ENCODE data around the gene ALB.
"Not testable (repeated sequence)": the region's sequence is repeated elsewhere in the genome, so short reads cannot be mapped to it uniquely, and the experiment has no call there.

The ALB gene

DNA sequence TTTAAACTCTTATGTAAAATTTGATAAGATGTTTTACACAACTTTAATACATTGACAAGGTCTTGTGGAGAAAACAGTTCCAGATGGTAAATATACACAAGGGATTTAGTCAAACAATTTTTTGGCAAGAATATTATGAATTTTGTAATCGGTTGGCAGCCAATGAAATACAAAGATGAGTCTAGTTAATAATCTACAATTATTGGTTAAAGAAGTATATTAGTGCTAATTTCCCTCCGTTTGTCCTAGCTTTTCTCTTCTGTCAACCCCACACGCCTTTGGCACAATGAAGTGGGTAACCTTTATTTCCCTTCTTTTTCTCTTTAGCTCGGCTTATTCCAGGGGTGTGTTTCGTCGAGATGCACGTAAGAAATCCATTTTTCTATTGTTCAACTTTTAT lies at the start of gene ALB:
Gene ALB, plus strand, starts transcription at position 246 of the 400 bp plus-strand sequence. Its CDS starts 41 bp downstream, at position 287.
- DNase-seq, result no peak

DNA sequence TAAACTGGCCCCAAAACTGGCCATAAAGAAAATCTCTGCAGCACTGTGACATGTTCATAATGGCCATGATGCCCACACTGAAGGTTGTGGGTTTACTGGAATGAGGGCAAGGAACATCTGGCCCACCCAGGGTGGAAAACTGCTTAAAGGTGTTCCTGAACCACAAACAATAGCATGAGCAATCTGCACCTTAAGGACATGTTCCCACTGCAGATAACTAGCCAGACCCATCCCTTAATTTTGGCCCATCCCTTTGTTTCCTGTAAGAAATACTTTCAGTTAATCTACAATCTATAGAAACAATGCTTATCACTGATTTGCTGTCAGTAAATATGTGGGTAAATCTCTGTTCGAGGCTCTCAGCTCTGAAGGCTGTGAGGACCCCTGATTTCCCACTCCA lies 46.9 kb upstream of the ALB start:
- not testable (repeated sequence) for DNase-seq

DNA sequence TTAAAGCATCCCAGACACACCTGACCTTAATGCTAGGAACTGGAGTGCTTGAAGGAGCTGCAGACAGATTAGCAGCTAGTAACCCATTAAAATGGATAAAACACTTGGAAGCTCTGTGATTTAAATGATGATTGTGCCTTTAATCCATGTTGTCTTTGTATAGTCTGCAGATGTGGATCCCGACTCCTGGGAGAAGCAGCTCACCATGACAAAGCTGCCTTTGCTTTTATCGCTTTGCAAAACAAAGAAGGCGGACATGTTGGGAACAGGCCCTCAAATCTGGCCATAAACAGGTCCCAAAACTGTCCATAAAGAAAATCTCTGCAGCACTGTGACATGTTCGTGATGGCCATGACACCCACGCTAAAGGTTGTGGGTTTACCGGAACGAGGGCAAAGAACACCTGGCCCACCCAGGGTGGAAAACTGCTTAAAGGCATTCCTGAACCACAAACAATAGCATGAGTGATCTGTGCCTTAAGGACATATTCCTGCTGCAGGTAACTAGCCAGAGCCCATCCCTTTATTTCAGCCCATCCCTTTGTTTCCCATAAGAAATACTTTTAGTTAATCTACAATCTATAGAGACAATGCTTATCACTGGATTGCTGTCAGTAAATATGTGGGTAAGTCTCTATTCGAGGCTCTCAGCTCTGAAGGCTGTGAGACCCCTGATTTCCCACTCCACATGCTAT lies 34.4 kb upstream of the ALB start:
- DNase-seq, result not testable (repeated sequence)

DNA sequence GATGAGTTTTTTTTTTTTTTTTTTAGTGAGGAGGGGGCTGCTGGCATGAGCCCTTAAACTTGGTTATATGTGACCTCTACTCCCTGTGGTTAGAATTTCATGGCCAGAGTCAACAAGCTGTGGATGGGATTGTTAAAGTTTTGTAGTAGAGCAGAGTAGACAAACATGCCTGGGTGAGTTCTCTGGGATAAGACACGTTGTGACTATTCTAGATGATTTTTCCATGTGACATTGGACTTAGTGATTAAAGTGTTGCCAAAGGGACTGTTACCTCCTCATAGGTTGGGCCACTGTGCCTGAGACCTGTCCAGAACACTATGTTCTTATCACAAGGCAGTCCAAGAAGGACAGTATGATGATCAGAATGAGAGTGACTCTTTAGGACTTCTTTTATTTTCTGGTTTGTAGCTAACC lies 28.8 kb upstream of the ALB start:
- no peak for DNase-seq

DNA sequence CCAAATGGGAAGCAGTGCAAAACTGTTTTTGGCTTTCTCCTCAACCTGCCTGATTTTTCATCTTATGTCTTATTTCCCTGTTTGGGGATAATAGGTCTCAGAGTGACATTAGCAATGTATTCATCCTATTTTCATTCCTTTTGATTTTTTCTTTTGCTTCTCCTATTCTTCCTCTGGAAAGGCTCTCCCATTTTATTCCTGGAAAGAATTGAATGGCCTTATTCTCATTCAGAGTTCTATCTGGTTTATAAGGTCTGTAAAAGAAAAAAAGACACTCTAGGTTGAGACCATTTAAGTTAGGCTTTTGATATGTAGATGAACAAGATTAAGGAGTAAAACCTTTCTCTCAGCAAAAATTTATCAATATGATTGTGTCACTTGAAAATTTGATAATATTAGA lies 27.8 kb upstream of the ALB start:
- no peak for DNase-seq

DNA sequence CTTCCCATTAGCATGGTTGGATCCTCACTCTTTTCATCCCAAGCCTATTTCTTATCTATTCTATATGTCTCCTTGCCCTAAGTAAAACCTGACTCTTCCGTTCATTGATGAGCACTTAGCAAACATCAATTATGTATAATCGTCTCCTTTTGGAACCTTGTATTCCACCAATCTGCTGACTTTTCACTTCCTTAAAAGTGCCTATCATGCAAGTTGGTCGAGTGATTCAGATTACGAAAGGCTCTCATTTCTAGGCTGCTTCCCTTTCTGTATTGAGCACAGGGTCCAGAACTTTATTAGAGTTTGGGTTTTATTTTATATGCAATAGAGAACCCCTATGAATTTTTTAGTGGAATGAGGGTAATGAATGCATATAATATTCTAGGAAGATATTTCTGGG lies 27.1 kb upstream of the ALB start:
- no peak for DNase-seq

DNA sequence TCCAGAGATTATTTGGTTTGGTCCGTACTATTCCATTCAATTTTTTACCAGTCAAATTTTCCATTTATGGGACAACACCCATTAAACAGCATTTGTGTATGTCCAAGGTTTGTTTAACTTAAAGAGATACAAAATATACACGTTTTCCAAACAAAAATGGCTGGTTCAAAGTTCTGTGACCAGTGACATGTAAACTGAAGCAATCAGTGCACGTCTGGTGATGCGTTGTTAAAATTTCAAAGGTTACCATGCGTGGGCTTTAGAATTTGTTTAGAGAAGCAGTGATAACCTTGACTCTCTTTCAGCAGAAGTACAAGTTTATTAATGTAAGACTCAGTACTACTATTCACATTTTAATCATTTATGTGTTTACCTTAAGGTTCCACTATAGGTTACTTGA lies 25.2 kb upstream of the ALB start:
- DNase-seq, result no peak

DNA sequence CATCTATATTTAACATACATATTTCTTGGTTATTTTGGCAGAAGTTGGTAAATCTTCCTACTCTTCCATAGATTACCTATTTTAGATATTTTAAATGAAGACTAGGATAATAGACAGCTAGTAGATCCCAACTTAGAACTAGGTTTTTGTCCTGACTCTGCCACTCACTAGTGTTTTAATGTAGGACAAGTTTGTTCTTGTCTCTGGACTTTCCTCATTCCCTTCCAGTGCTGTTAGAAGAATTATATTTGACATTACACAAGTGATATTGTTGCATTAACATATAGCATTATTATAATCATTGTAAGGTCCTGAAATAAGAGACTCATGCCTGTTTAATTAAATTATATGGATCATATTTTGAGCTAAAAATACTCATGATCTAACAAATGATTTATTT lies 24.1 kb upstream of the ALB start:
- DNase-seq, result no peak

DNA sequence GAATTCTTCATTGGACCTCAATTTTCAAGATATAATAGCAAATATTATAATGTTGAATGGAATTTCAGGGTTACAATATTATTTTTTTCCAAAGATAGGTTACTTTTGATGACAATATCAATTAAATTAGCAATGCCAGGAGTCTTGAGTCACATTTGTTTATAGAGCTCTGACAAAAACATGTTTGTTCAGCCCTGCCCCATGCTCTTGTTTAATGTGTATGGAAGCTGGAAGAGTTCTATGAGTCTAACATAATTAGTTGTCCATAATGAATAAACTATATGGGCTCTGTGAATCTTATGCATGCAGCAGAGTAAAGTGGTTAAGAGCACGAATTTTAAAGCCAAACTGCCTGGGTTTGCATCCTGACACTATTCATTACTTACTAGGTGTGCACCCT lies 22.9 kb upstream of the ALB start:
- DNase-seq, result no peak

DNA sequence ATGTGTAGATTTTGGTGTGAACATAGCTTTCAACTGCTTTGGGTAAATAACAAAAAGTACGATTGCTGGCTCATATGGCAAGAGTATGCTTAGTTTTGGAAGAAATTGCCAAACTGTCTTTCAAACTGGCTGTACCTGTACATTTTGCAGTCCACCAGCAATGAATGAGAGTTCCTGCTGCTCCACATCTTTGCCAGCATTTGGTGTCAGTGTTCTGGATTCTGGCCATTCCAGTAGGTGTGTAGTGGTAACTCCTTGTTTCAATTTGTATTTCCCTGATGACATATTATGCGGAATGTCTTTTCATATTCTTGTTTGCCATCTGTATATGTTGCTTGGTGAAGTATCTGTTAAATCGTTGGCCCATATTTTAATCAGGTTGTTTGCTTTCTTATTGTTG lies 20.6 kb upstream of the ALB start:
- no peak for DNase-seq

DNA sequence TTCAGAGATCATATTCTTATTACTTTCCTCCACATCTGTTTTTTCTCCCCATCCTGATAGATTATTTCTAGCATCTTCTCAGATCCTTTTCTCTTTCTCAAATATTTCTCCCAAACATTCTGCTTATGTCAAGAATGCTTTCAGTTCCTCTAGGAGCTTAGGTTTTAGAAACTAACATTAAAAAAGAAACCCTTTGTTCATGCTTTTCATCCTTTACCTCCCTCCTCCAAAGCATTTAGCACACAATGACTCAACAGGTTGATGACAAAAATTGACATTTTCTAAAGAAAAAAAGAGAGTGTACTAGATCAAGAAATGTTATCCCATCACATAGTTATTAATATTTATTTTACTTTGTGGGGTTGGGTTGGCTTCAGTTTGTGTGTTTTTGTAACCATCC lies 16.5 kb upstream of the ALB start:
- no peak for DNase-seq

DNA sequence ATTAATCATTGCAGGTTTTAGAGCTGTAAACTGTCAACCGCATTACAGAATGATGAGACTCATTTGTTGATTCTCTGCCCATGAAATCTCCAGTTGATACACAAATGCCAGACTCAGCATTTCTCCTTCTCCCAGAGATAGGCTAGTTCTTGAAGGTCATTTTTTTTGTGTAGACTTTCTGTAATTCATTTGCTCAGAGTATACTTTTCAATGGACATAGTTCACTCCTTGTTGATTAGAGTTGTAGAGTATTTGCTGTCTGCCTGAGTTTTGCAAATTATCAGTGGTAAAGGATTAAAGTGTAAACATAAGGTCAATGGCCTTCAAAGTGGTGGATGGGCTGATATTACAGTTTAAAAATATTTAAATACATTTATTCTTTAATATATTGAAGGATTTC lies 15.2 kb upstream of the ALB start:
- DNase-seq, result no peak

DNA sequence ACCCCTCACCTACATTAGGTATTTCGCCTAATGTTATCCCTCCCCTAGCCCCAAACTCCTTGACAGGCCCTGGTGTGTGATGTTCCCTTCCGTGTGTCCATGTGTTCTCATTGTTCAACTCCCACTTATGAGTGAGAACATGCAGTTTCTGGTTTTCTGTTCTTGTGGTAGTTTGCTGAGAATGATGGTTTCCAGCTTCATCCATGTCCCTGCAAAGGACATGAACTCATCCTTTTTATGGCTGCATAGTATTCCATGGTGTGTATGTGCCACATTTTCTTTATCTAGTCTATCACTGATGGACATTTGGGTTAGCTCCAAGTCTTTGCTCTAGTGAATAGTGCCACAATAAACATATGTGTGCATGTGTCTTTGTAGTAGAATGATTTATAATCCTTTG lies 14.4 kb upstream of the ALB start:
- not testable (repeated sequence) for DNase-seq

DNA sequence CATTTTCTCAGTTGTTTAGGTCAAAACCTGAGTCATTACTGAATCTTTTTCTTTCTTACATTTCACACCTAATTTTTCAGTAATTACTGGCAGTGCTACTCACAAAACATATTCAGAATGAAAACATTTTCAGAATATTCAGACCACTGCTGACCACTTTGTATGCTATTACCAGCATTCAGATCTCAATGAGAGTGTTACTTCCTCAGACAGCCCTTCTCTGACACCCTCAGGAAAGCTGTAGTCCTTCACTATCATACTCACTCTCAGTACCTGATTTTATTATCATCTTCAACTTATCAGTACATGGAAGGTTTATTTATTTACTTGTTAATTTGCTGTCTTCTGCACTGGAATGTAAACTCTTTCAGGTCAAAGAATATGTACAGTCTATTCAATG lies 12.3 kb upstream of the ALB start:
- DNase-seq, result no peak

DNA sequence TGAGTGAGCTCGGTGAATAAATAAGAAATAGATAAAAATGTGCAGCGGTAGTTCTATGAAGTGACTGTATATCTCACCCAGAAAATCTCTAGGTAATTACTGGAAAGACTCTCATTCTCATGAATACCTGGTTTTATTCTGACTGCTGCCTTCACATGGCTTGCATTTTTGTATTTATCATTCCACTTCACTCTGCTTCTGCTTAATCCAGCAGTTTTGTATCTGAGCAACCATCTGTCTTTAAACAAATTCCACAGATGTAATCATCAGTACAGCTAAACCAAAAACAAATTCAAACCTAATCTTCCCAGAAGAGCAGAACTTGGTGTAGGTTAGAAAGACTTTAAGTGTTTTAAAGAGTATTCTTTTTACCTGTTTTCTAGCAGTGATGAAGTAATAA lies 11.2 kb upstream of the ALB start:
- no peak for DNase-seq

DNA sequence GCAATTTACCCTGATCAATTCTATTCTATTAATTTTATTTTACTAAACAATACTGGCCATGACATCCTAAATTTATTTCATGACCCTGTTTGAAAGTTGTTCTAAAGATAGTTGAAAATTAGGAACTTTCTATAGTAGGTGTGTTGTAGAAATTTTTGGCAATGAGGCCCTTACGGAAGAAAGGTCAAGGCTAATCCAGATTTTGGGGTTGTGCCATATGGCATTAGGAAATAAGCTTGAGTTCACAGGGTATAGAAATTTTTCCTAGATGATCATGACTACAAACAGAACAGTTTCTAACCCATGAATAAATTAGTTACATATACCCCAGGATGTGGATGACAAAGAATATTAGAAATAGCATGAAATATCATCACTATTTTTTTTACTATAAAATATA lies 7.8 kb upstream of the ALB start:
- no peak for DNase-seq

DNA sequence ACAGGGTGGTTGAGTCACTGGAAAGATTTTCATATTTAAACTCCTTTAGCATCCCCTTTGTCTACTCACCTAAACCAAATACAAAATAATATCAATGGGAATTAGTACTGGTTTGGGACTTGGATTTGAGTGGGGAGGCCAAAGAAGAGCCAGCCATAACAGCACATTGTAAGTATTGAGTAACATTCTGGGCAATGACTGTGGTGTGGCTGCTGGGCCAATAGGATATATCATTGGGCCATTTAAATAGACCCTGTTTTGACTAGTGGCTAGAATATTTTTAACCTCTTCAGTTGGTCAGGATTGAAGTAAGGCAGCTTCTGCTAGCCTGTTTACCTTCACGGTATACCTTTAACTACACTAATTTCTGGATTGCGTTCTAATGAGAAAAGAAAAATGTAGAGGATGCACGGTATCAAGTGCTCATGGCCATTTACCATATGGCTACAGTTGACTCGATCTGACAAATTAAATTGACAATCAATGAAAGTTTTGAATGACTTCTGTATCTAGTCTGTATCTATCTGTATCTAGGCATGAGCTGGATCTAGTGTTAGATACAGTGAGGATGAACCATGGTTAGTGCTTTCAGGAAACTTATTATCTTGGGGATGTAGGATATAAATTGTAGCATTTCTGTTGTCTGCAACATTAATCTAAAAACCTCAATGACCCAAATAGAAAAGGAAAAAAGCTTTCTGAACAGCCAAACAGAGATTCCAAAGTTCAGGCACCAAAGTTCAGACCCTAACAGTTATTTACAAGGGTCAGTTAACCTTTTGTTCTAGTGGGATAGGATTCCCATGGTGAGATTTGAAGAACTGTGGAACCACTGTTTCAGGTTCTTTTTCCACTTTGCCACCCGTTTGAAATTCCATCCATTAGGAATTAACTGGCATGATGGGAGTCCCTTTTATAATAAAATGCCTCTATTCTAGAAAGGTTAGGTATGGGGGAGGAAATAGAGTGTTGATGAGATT lies 6.8 kb upstream of the ALB start:
- no peak for DNase-seq

DNA sequence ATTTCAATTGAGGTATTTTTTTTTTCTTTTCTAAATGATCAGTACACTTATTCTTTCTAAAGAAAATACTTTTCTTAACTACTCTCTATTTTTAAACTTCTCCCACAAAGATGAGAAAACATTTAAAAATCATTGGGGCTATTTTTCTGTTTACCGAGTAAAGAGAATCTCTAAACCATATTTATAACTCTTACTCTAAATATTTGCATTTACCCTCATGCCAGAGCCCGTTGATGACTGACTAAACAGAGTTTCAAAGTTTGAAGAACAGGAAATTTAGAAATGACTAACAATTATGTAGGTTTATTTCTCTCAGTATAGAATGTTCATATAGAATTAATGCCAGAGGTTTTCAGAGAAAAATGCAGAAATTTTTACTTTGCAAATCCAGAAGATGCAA lies 2.7 kb upstream of the ALB start:
- DNase-seq, result no peak

DNA sequence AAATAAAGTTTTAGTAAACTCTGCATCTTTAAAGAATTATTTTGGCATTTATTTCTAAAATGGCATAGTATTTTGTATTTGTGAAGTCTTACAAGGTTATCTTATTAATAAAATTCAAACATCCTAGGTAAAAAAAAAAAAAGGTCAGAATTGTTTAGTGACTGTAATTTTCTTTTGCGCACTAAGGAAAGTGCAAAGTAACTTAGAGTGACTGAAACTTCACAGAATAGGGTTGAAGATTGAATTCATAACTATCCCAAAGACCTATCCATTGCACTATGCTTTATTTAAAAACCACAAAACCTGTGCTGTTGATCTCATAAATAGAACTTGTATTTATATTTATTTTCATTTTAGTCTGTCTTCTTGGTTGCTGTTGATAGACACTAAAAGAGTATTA lies 370 bp downstream of the ALB start:
- no peak for DNase-seq

DNA sequence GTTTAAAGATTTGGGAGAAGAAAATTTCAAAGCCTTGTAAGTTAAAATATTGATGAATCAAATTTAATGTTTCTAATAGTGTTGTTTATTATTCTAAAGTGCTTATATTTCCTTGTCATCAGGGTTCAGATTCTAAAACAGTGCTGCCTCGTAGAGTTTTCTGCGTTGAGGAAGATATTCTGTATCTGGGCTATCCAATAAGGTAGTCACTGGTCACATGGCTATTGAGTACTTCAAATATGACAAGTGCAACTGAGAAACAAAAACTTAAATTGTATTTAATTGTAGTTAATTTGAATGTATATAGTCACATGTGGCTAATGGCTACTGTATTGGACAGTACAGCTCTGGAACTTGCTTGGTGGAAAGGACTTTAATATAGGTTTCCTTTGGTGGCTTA lies 1.1 kb downstream of the ALB start:
- no peak for DNase-seq

DNA sequence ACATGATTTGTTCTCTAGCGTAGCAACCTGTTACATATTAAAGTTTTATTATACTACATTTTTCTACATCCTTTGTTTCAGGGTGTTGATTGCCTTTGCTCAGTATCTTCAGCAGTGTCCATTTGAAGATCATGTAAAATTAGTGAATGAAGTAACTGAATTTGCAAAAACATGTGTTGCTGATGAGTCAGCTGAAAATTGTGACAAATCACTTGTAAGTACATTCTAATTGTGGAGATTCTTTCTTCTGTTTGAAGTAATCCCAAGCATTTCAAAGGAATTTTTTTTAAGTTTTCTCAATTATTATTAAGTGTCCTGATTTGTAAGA lies 2.4 kb downstream of the ALB start:
- no peak for DNase-seq

DNA sequence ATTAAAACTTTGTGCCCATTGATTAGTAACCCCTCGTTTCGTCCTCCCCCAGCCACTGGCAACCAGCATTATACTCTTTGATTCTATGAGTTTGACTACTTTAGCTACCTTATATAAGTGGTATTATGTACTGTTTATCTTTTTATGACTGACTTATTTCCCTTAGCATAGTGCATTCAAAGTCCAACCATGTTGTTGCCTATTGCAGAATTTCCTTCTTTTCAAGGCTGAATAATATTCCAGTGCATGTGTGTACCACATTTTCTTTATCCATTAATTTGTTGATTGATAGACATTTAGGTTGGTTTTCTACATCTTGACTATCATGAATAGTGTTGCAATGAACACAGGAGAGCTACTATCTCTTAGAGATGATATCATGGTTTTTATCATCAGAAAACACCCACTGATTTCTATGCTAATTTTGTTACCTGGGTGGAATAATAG lies 3.2 kb downstream of the ALB start:
- DNase-seq, result no peak

DNA sequence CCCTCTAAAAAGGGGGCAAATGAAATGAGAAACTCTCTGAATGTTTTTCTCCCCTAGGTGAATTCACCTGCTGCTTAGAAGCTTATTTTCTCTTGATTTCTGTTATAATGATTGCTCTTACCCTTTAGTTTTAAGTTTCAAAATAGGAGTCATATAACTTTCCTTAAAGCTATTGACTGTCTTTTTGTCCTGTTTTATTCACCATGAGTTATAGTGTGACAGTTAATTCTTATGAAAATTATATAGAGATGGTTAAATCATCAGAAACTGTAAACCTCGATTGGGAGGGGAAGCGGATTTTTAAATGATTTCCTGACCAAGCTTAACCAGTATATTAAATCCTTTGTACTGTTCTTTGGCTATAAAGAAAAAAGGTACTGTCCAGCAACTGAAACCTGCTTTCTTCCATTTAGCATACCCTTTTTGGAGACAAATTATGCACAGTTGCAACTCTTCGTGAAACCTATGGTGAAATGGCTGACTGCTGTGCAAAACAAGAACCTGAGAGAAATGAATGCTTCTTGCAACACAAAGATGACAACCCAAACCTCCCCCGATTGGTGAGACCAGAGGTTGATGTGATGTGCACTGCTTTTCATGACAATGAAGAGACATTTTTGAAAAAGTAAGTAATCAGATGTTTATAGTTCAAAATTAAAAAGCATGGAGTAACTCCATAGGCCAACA lies 4.2 kb downstream of the ALB start:
- DNase-seq, result no peak

All from NCI-H2227 treated with DMSO at 0.1 percent for 48 hours (cell line).